ENCODE measurements around the gene RPS15. TPM values are rescaled to one million over a fixed set of nuclear protein-coding genes. Genes with fewer than 3 reads are reported as not detected.

RPS15 gene
- total and polyA plus RNA-seq, 2 of the 13 experiments (the other 11 are each of a cell fraction or from before 2014, with no cell fraction given) = 695 to 1,411 TPM

DNA sequence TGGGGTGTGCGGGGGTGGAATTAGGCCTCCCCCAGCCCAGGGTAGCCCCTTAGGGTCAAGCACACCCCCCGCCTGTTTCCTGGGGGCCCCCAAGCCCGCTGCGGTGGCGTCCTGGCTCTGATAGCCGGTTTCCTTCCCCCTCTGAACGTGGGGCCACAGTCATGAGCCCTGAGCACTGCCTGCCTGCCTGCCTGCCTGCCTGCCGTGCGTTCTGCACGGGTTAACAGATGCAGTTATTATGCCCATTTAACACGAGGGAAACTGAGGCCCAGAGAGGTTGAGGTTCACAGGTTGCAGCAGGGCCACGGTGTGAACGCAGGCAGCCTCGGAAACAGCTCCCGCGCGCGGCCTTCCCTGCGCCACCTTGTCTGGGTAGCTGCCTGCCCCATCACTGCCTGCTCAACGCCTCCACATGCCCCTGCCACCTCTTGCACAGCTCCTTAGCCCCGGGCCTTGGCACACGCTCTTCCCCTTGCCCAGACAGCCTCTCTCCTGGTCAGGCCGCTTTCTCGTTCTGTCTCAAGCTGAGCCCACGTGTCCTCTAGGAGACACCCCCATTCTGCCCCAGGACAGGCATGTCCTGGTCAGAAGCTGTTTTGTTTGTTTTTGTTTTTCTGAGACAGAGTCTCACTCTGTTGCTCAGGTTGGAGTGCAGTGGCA lies 35.7 kb upstream of the RPS15 start (continued):
- no peak for TF ChIP-seq CENPT (CRISPR knock-in tag; IDR thresholded peaks at IDR 0.05; ENCODE audit: low read depth)
- no peak for TF ChIP-seq TFE3 (CRISPR knock-in tag; IDR thresholded peaks at IDR 0.05)
- TF ChIP-seq, protein P1, sequence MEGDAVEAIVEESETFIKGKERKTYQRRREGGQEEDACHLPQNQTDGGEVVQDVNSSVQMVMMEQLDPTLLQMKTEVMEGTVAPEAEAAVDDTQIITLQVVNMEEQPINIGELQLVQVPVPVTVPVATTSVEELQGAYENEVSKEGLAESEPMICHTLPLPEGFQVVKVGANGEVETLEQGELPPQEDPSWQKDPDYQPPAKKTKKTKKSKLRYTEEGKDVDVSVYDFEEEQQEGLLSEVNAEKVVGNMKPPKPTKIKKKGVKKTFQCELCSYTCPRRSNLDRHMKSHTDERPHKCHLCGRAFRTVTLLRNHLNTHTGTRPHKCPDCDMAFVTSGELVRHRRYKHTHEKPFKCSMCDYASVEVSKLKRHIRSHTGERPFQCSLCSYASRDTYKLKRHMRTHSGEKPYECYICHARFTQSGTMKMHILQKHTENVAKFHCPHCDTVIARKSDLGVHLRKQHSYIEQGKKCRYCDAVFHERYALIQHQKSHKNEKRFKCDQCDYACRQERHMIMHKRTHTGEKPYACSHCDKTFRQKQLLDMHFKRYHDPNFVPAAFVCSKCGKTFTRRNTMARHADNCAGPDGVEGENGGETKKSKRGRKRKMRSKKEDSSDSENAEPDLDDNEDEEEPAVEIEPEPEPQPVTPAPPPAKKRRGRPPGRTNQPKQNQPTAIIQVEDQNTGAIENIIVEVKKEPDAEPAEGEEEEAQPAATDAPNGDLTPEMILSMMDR (CRISPR knock-in tag; IDR thresholded peaks at IDR 0.05) = peak; percentile 10
- no peak for TF ChIP-seq YY1 (IDR thresholded peaks at IDR 0.05; ENCODE audit: insufficient read depth, insufficient replicate concordance, low read depth, low read length)
- no peak for TF ChIP-seq AHR (CRISPR knock-in tag; IDR thresholded peaks at IDR 0.05)
- no peak for TF ChIP-seq CHD2 (IDR thresholded peaks at IDR 0.05; ENCODE audit: low read depth, low read length)
- TF ChIP-seq ZNF747 (CRISPR knock-in tag; IDR thresholded peaks at IDR 0.05; ENCODE audit: borderline replicate concordance) = no peak
- peak; percentile 50 for TF ChIP-seq RBM39 (IDR thresholded peaks at IDR 0.05; ENCODE audit: low read depth, low read length, poor library complexity, severe bottlenecking)
- TF ChIP-seq ATF1 (CRISPR knock-in tag; IDR thresholded peaks at IDR 0.05) = no peak
- TF ChIP-seq NAIF1 (CRISPR knock-in tag; IDR thresholded peaks at IDR 0.05; ENCODE audit: borderline replicate concordance) = no peak
- TF ChIP-seq NR2F2 (IDR thresholded peaks at IDR 0.05; ENCODE audit: borderline replicate concordance, low read depth) = no peak
- TF ChIP-seq, protein P2, sequence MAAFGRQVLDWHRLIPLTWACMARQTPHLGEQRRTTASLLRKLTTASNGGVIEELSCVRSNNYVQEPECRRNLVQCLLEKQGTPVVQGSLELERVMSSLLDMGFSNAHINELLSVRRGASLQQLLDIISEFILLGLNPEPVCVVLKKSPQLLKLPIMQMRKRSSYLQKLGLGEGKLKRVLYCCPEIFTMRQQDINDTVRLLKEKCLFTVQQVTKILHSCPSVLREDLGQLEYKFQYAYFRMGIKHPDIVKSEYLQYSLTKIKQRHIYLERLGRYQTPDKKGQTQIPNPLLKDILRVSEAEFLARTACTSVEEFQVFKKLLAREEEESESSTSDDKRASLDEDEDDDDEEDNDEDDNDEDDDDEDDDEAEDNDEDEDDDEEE (CRISPR knock-in tag; IDR thresholded peaks at IDR 0.05) = no peak
- TF ChIP-seq ZMYM2 (CRISPR knock-in tag; IDR thresholded peaks at IDR 0.05) = no peak
- TF ChIP-seq HNF4A (CRISPR knock-in tag; IDR thresholded peaks at IDR 0.05) = no peak
- no peak for TF ChIP-seq ZNF354B (CRISPR knock-in tag; IDR thresholded peaks at IDR 0.05)
- peak; percentile 39; the same call in 1 of the 2 replicates for TF ChIP-seq ZNF253 (CRISPR knock-in tag; IDR thresholded peaks at IDR 0.05; ENCODE audit: borderline replicate concordance)
- TF ChIP-seq ZNF225 (CRISPR knock-in tag; IDR thresholded peaks at IDR 0.05) = no peak
- TF ChIP-seq EED (CRISPR knock-in tag; IDR thresholded peaks at IDR 0.05) = no peak
- TF ChIP-seq ZBTB39 (CRISPR knock-in tag; IDR thresholded peaks at IDR 0.05) = no peak
- TF ChIP-seq ZNF30 (CRISPR knock-in tag; IDR thresholded peaks at IDR 0.05) = no peak
- TF ChIP-seq KLF15 (CRISPR knock-in tag; IDR thresholded peaks at IDR 0.05; ENCODE audit: borderline replicate concordance) = no peak
- TF ChIP-seq ZFP36L2 (CRISPR knock-in tag; IDR thresholded peaks at IDR 0.05) = no peak
- TF ChIP-seq ESRRA (CRISPR knock-in tag; IDR thresholded peaks at IDR 0.05; ENCODE audit: low read depth) = no peak
